ENCODE results near the gene TFIP11. TPM values are rescaled to one million over a fixed set of nuclear protein-coding genes. Genes with fewer than 3 reads are reported as not detected.

TFIP11 gene
- 21.9 to 27.7 TPM (median 24.3 TPM) in 5 replicates for total RNA-seq (2022; extraction: Qiagen RNA extraction; ENCODE audit: low read depth)

DNA sequence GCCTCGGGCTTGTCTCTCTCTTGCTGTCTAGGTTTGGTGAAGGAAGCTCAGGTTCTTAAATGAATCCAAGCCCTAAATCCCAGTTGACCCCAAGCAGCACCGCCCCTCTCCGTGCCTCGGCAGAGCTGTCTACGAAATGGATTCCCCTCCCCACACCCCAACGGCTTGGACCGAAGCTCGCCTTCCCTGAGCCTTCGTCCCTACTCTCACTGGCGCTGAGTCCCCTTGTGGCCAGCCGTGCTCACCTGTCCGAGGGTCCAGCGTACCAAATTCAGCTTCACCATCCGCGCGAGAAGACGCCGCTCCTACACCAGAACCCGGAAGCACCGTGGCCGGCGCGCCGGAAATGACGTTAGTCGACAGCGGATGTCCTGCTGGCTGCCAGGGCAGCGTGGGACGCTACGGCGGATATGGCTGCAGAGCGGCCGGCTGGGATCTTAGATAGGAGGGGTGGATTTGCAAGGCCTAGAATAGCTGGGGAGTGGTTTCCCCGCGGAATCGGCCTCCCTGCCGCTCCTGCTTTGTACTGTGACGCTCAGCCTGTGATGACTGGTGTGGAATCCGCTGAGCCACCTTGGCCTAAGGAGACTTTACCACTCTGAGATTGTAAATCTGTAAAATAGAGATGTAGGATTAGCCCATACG is at the start of gene TFIP11:
TFIP11 (minus strand) TSS at position 325 of the 645 bp plus-strand sequence. CDS start 2,201 bp downstream, outside the sequence.

DNA sequence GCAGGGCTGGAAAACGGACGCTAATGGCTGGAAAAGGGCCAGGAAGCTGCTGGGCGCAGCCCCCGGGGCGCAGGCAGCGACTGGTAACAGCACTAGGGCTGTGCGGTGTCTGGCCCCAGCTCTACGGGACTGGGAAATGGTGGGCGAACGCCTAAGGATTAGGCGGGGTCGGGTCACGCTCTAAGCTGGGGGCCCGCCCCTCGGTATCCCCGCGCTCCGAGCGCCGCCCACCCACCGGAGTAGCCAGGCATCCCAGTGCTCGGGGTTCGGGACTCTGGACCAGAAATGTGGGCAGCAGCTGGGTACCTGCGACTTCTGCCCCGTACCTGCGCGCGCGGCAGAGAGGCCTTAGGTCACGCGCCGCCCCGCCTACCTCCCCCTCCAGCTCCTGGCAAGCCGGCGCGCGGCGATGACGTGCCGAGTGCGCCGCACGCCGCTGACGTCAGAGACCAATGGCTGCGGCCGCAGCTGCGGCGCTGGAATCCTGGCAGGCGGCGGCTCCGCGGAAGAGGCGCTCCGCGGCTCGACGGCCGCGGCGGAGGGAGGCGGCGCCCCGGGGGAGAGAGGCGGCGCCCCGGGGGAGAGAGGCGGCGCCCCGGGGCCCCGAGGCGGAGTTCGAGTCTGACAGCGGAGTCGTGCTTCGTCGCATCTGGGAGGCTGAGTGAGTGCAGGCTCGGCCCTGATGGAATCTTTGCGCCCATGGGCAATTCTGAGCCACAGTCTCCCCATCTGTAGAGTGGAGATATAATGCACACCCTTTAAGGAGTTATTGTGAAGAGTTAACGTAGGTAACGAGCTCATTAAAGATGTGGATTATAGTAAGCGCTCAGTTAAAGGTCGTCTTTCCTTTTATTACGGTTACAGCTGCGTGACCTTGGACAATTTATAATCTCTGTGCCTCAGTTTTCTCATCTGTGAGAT is 28.6 kb downstream of the TFIP11 start, which contains the start of the genes HPS4 and SRRD:
HPS4 (minus strand) TSS at position 345 of the 921 bp plus-strand sequence. CDS start 2,021 bp downstream, outside the sequence.
SRRD (plus strand) TSS at position 439 of the 921 bp plus-strand sequence; CDS start at position 453, 14 bp downstream.

Other genes starting within 250 kb of the TFIP11 start
- 0.84 to 1.5 TPM (median 1.2 TPM) in 5 replicates for gene ASPHD2, start 83.2 kb downstream of the TFIP11 start, total RNA-seq (2022; extraction: Qiagen RNA extraction; ENCODE audit: low read depth)
- 14.8 to 18.1 TPM (median 16.8 TPM) in 5 replicates for gene HPS4, start 28.7 kb downstream of the TFIP11 start, total RNA-seq (2022; extraction: Qiagen RNA extraction; ENCODE audit: low read depth)
- 16.7 to 27.4 TPM (median 24.1 TPM) in 5 replicates for gene SRRD, start 28.6 kb downstream of the TFIP11 start, total RNA-seq (2022; extraction: Qiagen RNA extraction; ENCODE audit: low read depth)
- gene TPST2, start 77.7 kb upstream of the TFIP11 start, total RNA-seq (2022; extraction: Qiagen RNA extraction; ENCODE audit: low read depth): 8.4 to 14.5 TPM (median 11.0 TPM) in 5 replicates
- not detected in 5 replicates for gene CRYBB1, start 105.6 kb upstream of the TFIP11 start, total RNA-seq (2022; extraction: Qiagen RNA extraction; ENCODE audit: low read depth)
- not detected in 5 replicates for gene CRYBA4, start 109.5 kb upstream of the TFIP11 start, total RNA-seq (2022; extraction: Qiagen RNA extraction; ENCODE audit: low read depth)
- 0.29 to 0.56 TPM (median 0.39 TPM) in 5 replicates for gene MIAT, start 145.1 kb upstream of the TFIP11 start, total RNA-seq (2022; extraction: Qiagen RNA extraction; ENCODE audit: low read depth)

All from A549 treated with DMSO at 1 μM for 4 hours (cell line).